GM12891 (cell line): ENCODE measurements around the gene TMEM205.

Experiments used
- PAX5 ChIP-seq: IDR thresholded peaks from 2 replicates; pipeline ENCODE4 v1.6.1; 2011; ENCODE audit warnings: low read length, moderate library complexity, mild to moderate bottlenecking; ENCODE audit not compliant: insufficient read depth, severe bottlenecking
- POLR2A ChIP-seq: IDR thresholded peaks from 2 replicates; pipeline ENCODE4 v1.6.1; 2011; ENCODE audit warnings: low read depth, low read length, control low read depth
- POLR2AphosphoS5 ChIP-seq: IDR thresholded peaks from 2 replicates; pipeline ENCODE4 v1.6.1; 2011; ENCODE audit warnings: low read depth, low read length, control low read depth
- POU2F2 ChIP-seq: IDR thresholded peaks from 2 replicates; pipeline ENCODE4 v1.6.1; 2011; ENCODE audit warnings: low read depth, mild to moderate bottlenecking, control low read depth, low read length, moderate library complexity
- TAF1 ChIP-seq: IDR thresholded peaks from 2 replicates; pipeline ENCODE4 v1.6.1; 2011; ENCODE audit warnings: low read depth, low read length, control low read depth

- TF ChIP-seq POLR2A (no peak), PAX5 (no peak), TAF1 (no peak), POLR2AphosphoS5 (no peak), POU2F2 (no peak)
These were observed 10.5 kb downstream of the TMEM205 start for GRCh38 chr19:11335449-11336146.
